ENCODE results near the gene ANGEL1. TPM values are rescaled to one million over a fixed set of nuclear protein-coding genes. Genes with fewer than 3 reads are reported as not detected.

ANGEL1 gene
- total and polyA plus RNA-seq, 2 of the 8 experiments (the other 6 are each of a cell fraction or from before 2014, with no cell fraction given) = 26.8 to 27.2 TPM

- FAIRE-seq (no peak), DNase-seq (ENCODE audit: low read depth in 1 of 2, low spot score in 2 of 2) (no peak)
- Histone ChIP-seq H3K23me2 (ENCODE audit: low read depth, low read length) (no peaks in the 10 kb centered on the region), H2BK5ac (ENCODE audit: low read depth, low read length) (no peak overlapping the region), H2BK20ac (ENCODE audit: low read length) (no peak overlapping the region; the same call in 1 of the 2 replicates), H3K4ac (replicated peaks; ENCODE audit: insufficient read length, low read depth, low read length) (no peak overlapping the region), H2BK120ac (replicated peaks; ENCODE audit: low read depth, low read length) (no peak overlapping the region), H3K23ac (ENCODE audit: insufficient read length) (no peak overlapping the region), H3K79me1 (ENCODE audit: low read depth, low read length) (no peaks in the 10 kb centered on the region), H2BK15ac (ENCODE audit: low read length) (no peak overlapping the region), H4K5ac (ENCODE audit: insufficient read length, low read depth, low read length) (no peak overlapping the region), H3K9me3 (ENCODE audit: insufficient read depth in 2 of 2, low read depth in 1 of 2, low read length in 1 of 2) (no peaks in the 10 kb centered on the region; a peak in 1 of 4 replicates), H4K8ac (ENCODE audit: extremely low read depth, insufficient read depth, low read length) (peak overlapping the region; percentile 16; the same call in 1 of the 2 replicates), H3K4me1 (replicated peaks in 1 of 4; ENCODE audit: control insufficient read depth in 3 of 4, insufficient read depth in 4 of 4, low read length in 3 of 4) (peaks cover 0 to 18% (median 9%) of the 10 kb centered on the region in 4 experiments; a peak in 5 of 7 replicates), H3K4me2 (ENCODE audit: insufficient read depth in 1 of 2, low read depth in 2 of 2, low read length in 2 of 2) (no peak overlapping the region), H3K9ac (replicated peaks in 1 of 4; ENCODE audit: extremely low read depth in 1 of 4, low read depth in 3 of 4, low read length in 3 of 4) (no peak overlapping the region), H3K79me2 (ENCODE audit: control insufficient read depth in 1 of 2, insufficient read depth in 2 of 2, low read length in 2 of 2) (no peaks in the 10 kb centered on the region), H3K56ac (replicated peaks; ENCODE audit: insufficient read length, low read depth, low read length) (no peak overlapping the region), H2BK12ac (ENCODE audit: low read depth, low read length) (no peak overlapping the region), H2AK5ac (ENCODE audit: low read depth, low read length) (no peak overlapping the region), H4K91ac (replicated peaks; ENCODE audit: insufficient read length, low read length) (no peak overlapping the region), H3K14ac (ENCODE audit: insufficient read length) (no peak overlapping the region), H4K20me1 (replicated peaks in 1 of 2; ENCODE audit: control insufficient read depth in 1 of 2, insufficient read depth in 2 of 2, low read length in 2 of 2) (no peaks in the 10 kb centered on the region), H2AFZ (ENCODE audit: low read length) (no peak overlapping the region), H3K27me3 (replicated peaks in 1 of 4; ENCODE audit: control insufficient read depth in 3 of 4, extremely low read depth in 1 of 4, insufficient read depth in 3 of 4, low read length in 3 of 4) (peaks cover 0 to 3% (median 0%) of the 10 kb centered on the region in 4 experiments; a peak in 4 of 7 replicates), H3K27ac (ENCODE audit: low read depth, low read length) (no peak overlapping the region), H3K18ac (ENCODE audit: extremely low read depth, low read length) (no peak overlapping the region), H3K36me3 (ENCODE audit: control insufficient read depth in 2 of 4, insufficient read depth in 4 of 4, low read length in 3 of 4) (no peaks in the 10 kb centered on the region), H3K4me3 (ENCODE audit: extremely low read depth in 1 of 4, insufficient read depth in 2 of 4, low read depth in 3 of 4, low read length in 4 of 4) (no peak overlapping the region)
- ChIA-PET POLR2A (ENCODE audit: partially characterized antibody) (interaction anchor here (1.2 to 1.4 kb wide), 3 partner anchors 7 to 86 kb away, joined by 3 to 5 read pairs (median 3); no protein-coding TSS in a partner anchor), CTCF (ENCODE audit: partially characterized antibody) (interaction anchor here (1.0 to 9.2 kb wide), 7 partner anchors 7 to 65 kb away, joined by 3 to 128 read pairs (median 15); no protein-coding TSS in a partner anchor)
- 85% methylated on average over 18 of the region's 18 CpGs; no CpG with 5 or more reads in 1 of the 2 experiments for WGBS, 2 experiments (ENCODE audit: extremely low coverage in 1 of 2, insufficient coverage in 1 of 2, insufficient read length in 1 of 2, insufficient replicate concordance in 2 of 2, low coverage in 1 of 2, low lambda C conversion rate in 2 of 2, missing lambda C conversion rate in 1 of 2)
- TF ChIP-seq USF2 (IDR thresholded peaks at IDR 0.05; ENCODE audit: low read length) (no peak), POU5F1 (IDR thresholded peaks at IDR 0.05; ENCODE audit: low read depth, low read length) (no peak), SIN3A (conservative IDR thresholded peaks at IDR 0.05 in 1 of 2, IDR thresholded peaks at IDR 0.05 in 1 of 2; ENCODE audit: low read depth in 1 of 2, low read length in 2 of 2) (no peak), SIX5 (IDR thresholded peaks at IDR 0.05; ENCODE audit: low read depth, low read length) (no peak)
Measured at GRCh38 chr14:76773956-76774820, 38.5 kb downstream of the ANGEL1 start.

All from H1 (cell line).